ENCODE data around the gene ANKRD55.

GRCh38 chr5:56233230-56233629 is at the start of gene ANKRD55:
- TF ChIP-seq CTCF (IDR thresholded peaks at IDR 0.05) (no peak), ZSCAN18 (CRISPR knock-in tag; IDR thresholded peaks at IDR 0.05) (no peak), ESRRA (CRISPR knock-in tag; IDR thresholded peaks at IDR 0.05; ENCODE audit: borderline replicate concordance) (no peak), CBFB (CRISPR knock-in tag; IDR thresholded peaks at IDR 0.05; ENCODE audit: low read depth) (no peak), CREM (CRISPR knock-in tag; IDR thresholded peaks at IDR 0.05) (no peak), ZNF425 (CRISPR knock-in tag; conservative IDR thresholded peaks at IDR 0.05) (no peak), FOXP1 (CRISPR knock-in tag; IDR thresholded peaks at IDR 0.05; ENCODE audit: borderline replicate concordance) (no peak), FOXJ3 (CRISPR knock-in tag; IDR thresholded peaks at IDR 0.05; ENCODE audit: borderline replicate concordance) (no peak), NR2C2 (CRISPR knock-in tag; IDR thresholded peaks at IDR 0.05) (no peak), ZNF232 (CRISPR knock-in tag; IDR thresholded peaks at IDR 0.05) (no peak), NFE2L1 (CRISPR knock-in tag; IDR thresholded peaks at IDR 0.05) (no peak)
- TF ChIP-seq, protein P1, sequence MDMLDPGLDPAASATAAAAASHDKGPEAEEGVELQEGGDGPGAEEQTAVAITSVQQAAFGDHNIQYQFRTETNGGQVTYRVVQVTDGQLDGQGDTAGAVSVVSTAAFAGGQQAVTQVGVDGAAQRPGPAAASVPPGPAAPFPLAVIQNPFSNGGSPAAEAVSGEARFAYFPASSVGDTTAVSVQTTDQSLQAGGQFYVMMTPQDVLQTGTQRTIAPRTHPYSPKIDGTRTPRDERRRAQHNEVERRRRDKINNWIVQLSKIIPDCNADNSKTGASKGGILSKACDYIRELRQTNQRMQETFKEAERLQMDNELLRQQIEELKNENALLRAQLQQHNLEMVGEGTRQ (CRISPR knock-in tag; IDR thresholded peaks at IDR 0.05), result no peak
- TF ChIP-seq, protein P2, sequence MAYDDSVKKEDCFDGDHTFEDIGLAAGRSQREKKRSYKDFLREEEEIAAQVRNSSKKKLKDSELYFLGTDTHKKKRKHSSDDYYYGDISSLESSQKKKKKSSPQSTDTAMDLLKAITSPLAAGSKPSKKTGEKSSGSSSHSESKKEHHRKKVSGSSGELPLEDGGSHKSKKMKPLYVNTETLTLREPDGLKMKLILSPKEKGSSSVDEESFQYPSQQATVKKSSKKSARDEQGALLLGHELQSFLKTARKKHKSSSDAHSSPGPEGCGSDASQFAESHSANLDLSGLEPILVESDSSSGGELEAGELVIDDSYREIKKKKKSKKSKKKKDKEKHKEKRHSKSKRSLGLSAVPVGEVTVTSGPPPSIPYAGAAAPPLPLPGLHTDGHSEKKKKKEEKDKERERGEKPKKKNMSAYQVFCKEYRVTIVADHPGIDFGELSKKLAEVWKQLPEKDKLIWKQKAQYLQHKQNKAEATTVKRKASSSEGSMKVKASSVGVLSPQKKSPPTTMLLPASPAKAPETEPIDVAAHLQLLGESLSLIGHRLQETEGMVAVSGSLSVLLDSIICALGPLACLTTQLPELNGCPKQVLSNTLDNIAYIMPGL (CRISPR knock-in tag; IDR thresholded peaks at IDR 0.05), result no peak

Data from WTC11 (cell line).